Naive thymus-derived CD8-positive, alpha-beta T cell (primary cell): Measurements from ENCODE around the gene ULK1. TPM values are rescaled to one million over a fixed set of nuclear protein-coding genes. Genes with fewer than 3 reads are reported as not detected.

Source experiments
- ATAC-seq, 2 donors: fragments of 150-1000 bp; cut with Tn5 transposase in 1 of 2; sonication (Bioruptor Pico), chemical (Tn5 transposase) in 1 of 2; 1 replicate in 1 of 2; 2 replicates in 1 of 2; pipeline ENCODE4 v1.10.0; 2021; ENCODE audit warnings: mild to moderate bottlenecking in 2 of 2, moderate library complexity in 2 of 2
- POLR2A ChIA-PET: fragments of 350-600 bp; sonication (Branson Sonifier 250); formaldehyde crosslinking; loops from one replicate; lab custom pipeline; 2021; ENCODE audit warnings: antibody characterized with exemption; lab: Charles Lee
- DNase-seq, 10 donors: peaks; one replicate each; pipeline versions ENCODE4 v3.0.0 to v3.0.0-alpha.2; 2020 to 2022
- H3K27ac Mint-ChIP-seq, 10 donors: one replicate each; pipeline ENCODE4 v1.8.0; 2020 to 2022; ENCODE audit warnings: mild to moderate bottlenecking in 10 of 10, mixed read lengths in 10 of 10, moderate library complexity in 4 of 10, inconsistent platforms in 1 of 10
- H3K27me3 Mint-ChIP-seq, 5 donors: one replicate each; pipeline ENCODE4 v1.8.0; 2021 to 2022; ENCODE audit warnings: mixed read lengths in 5 of 5
- H3K36me3 Mint-ChIP-seq, 3 donors: one replicate each; pipeline ENCODE4 v1.8.0; 2020 to 2022; ENCODE audit warnings: mixed read lengths in 3 of 3, mild to moderate bottlenecking in 2 of 3, inconsistent platforms in 1 of 3
- H3K4me1 Mint-ChIP-seq, 4 donors: one replicate each; pipeline ENCODE4 v1.8.0; 2021 to 2022; ENCODE audit warnings: mixed read lengths in 4 of 4
- H3K4me3 Mint-ChIP-seq, 10 donors: one replicate each; pipeline ENCODE4 v1.8.0; 2020 to 2022; ENCODE audit warnings: mild to moderate bottlenecking in 10 of 10, mixed read lengths in 10 of 10, moderate library complexity in 6 of 10, inconsistent platforms in 1 of 10
- H3K9me3 Mint-ChIP-seq, 9 donors: one replicate each; pipeline ENCODE4 v1.8.0; 2020 to 2022; ENCODE audit warnings: mixed read lengths in 9 of 9, mild to moderate bottlenecking in 3 of 9, inconsistent platforms in 1 of 9, moderate library complexity in 1 of 9
- polyA plus RNA-seq, 3 donors: library from polyadenylated mRNA; unstranded; fragments of 300-500 nt; fragmentation: Illumina TruSeq; gene quantifications; one replicate each; pipeline ENCODE4 v1.2.3, GENCODE V29; 2021
- total RNA-seq, 8 experiments: library from RNA in 2 of 8; stranded (reverse) in 2 of 8; gene quantifications; one replicate each; pipeline ENCODE4 v1.2.3 and lab custom pipeline; 2021 to 2026

Gene ULK1
- total and polyA plus RNA-seq, 5 experiments from 2014 or later, result 0.43 to 54.4 (median 0.76) TPM

- H3K4me1 Mint-ChIP-seq, result peaks cover 27 to 74% (median 62%) of the 10 kb centered on the region in 4 donors
- POLR2A ChIA-PET, result interaction anchor here (0.6 to 1.4 kb wide), 3 partner anchors 13 to 33 kb away, joined by 3 to 6 read pairs (median 3); partner anchors contain the start of gene EP400
- H3K9me3 Mint-ChIP-seq, result no peaks in the 10 kb centered on the region
- peaks cover 0 to 39% (median 8%) of the 10 kb centered on the region in 3 donors for H3K36me3 Mint-ChIP-seq
- H3K27ac Mint-ChIP-seq, result peak overlapping the region; percentile 73 to 87 (median 83)
- H3K4me3 Mint-ChIP-seq, result peak overlapping the region in 6 of 10 donors; percentile 9 to 45 (median 39)
- H3K27me3 Mint-ChIP-seq, result no peaks in the 10 kb centered on the region
- peak in 5 of 10 donors; percentile 22 to 64 (median 31) for DNase-seq
- ATAC-seq, result peak in 1 of 2 donors; percentile 60
Observed at GRCh38 chr12:131963381-131963780, 69.0 kb downstream of the ULK1 start.

GRCh38 chr12:131965073-131965472 lies 70.7 kb downstream of the ULK1 start:
- DNase-seq, result no peak
- POLR2A ChIA-PET, result no interaction called here
- Mint-ChIP-seq H3K9me3 (no peaks in the 10 kb centered on the region), H3K36me3 (peaks cover 0 to 49% (median 10%) of the 10 kb centered on the region in 3 donors), H3K27ac (peak overlapping the region; percentile 0 to 87 (median 78)), H3K4me1 (peaks cover 22 to 72% (median 61%) of the 10 kb centered on the region in 4 donors), H3K27me3 (no peaks in the 10 kb centered on the region), H3K4me3 (no peak overlapping the region)
- ATAC-seq, result no peak

DNA sequence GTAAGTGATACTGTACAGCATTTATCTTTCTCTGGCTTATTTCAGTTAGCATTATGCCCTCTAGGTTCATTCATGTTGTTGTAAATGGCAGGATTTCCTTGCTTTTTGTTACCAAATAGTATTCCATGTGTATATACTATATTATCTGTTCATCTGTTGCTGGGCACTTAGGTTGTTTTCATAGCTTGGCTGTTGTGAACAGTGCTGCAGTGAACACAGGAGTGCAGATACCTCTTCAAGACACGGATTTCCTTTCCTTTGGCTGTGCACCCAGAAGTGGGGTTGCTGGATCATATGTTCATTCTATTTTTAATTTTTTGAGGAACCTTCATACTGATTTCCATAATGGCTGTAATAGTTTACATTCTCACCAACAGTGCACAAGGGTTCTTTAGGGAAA lies 76.8 kb downstream of the ULK1 start:
- peak overlapping the region in 4 of 10 donors; percentile 18 to 77 (median 23) for H3K27ac Mint-ChIP-seq
- H3K4me3 Mint-ChIP-seq, result no peak overlapping the region
- ATAC-seq, result no peak
- no peaks in the 10 kb centered on the region for H3K9me3 Mint-ChIP-seq
- no peaks in the 10 kb centered on the region for H3K27me3 Mint-ChIP-seq
- no peak for DNase-seq
- POLR2A ChIA-PET, result no interaction called here
- H3K4me1 Mint-ChIP-seq, result peaks cover 14 to 60% (median 41%) of the 10 kb centered on the region in 4 donors
- peaks cover 0 to 51% (median 6%) of the 10 kb centered on the region in 3 donors for H3K36me3 Mint-ChIP-seq

Other genes with a start within 250 kb of the ULK1 start
- gene SFSWAP, start 183.5 kb upstream of the ULK1 start, total RNA-seq, result 100 to 1,000 TPM; 108 TPM
- gene SFSWAP, start 183.5 kb upstream of the ULK1 start, polyA plus RNA-seq, result 10 to 100 TPM; 14.8 to 23.3 (median 17.8) TPM
- gene MMP17, start 66.2 kb upstream of the ULK1 start, total RNA-seq, result 1 to 10 TPM in 1 of 2 experiments, under 1 TPM in 1; 0.62 to 1.5 TPM
- gene MMP17, start 66.2 kb upstream of the ULK1 start, polyA plus RNA-seq, result not detected
- gene PUS1, start 34.7 kb downstream of the ULK1 start, total RNA-seq, result 10 to 100 TPM; 56.9 to 57.0 TPM
- gene PUS1, start 34.7 kb downstream of the ULK1 start, polyA plus RNA-seq, result 10 to 100 TPM; 16.9 to 35.1 (median 17.5) TPM
- 10 to 100 TPM; 80.6 to 82.5 TPM for gene EP400, start 55.3 kb downstream of the ULK1 start, total RNA-seq
- 1 to 10 TPM; 1.1 to 3.4 (median 2.0) TPM for gene EP400, start 55.3 kb downstream of the ULK1 start, polyA plus RNA-seq
- gene DDX51, start 249.7 kb downstream of the ULK1 start, total RNA-seq, result 10 to 100 TPM; 55.7 to 57.9 TPM
- 10 to 100 TPM in 1 of 3 donors, 1 to 10 TPM in 2; 7.4 to 20.9 (median 7.8) TPM for gene DDX51, start 249.7 kb downstream of the ULK1 start, polyA plus RNA-seq
- gene NOC4L, start 249.8 kb downstream of the ULK1 start, total RNA-seq, result 10 to 100 TPM; 21.8 to 23.5 TPM
- 10 to 100 TPM; 20.0 to 31.2 (median 23.7) TPM for gene NOC4L, start 249.8 kb downstream of the ULK1 start, polyA plus RNA-seq